Muscle of leg (tissue), 11 donors: ENCODE measurements around the gene CIT. TPM values are rescaled to one million over a fixed set of nuclear protein-coding genes. Genes with fewer than 3 reads are reported as not detected.

Experiments
- DNase-seq: peaks from one replicate; pipeline ENCODE4 v3.0.0; 2013
- H3K27ac ChIP-seq: one replicate; pipeline ENCODE4 v1.5.1; 2013; ENCODE audit warnings: mild to moderate bottlenecking, low read length, control low read depth
- H3K27me3 ChIP-seq: one replicate; pipeline ENCODE4 v1.6.1; 2013; ENCODE audit warnings: low read length; ENCODE audit not compliant: control insufficient read depth, insufficient read depth
- H3K36me3 ChIP-seq: one replicate; pipeline ENCODE4 v1.6.1; 2013; ENCODE audit warnings: low read length; ENCODE audit not compliant: control insufficient read depth, insufficient read depth
- H3K4me1 ChIP-seq: one replicate; pipeline ENCODE4 v1.6.1; 2013; ENCODE audit warnings: low read length; ENCODE audit not compliant: control insufficient read depth, insufficient read depth
- H3K4me3 ChIP-seq: one replicate; pipeline ENCODE4 v1.5.1; 2013; ENCODE audit warnings: low read length, control low read depth
- H3K9me3 ChIP-seq: replicated peaks from 2 replicates; pipeline ENCODE4 v1.6.1; 2013; ENCODE audit warnings: low read depth, low read length; ENCODE audit not compliant: control insufficient read depth
- WGBS: methylation state at CpG from one replicate; pipeline ENCODE4 v1.1.5; 2013; ENCODE audit warnings: missing lambda C conversion rate; ENCODE audit not compliant: insufficient coverage; 5-methylcytosine and 5-hydroxymethylcytosine counted together
- polyA plus RNA-seq, 8 donors: library from polyadenylated mRNA; unstranded; fragments of 120-200 nt; gene quantifications; one replicate each; pipeline versions ENCODE4 v1.2.1 to v1.2.3, GENCODE V29; 2013; ENCODE audit warnings: inconsistent platforms in 1 of 8, low replicate concordance in 1 of 8; ENCODE audit not compliant: insufficient read length in 8 of 8, insufficient read depth in 1 of 8
- total RNA-seq: library from RNA; stranded (reverse); fragments of 120-200 nt; gene quantifications from one replicate; pipeline ENCODE4 v1.2.4, GENCODE V29; 2013

Gene CIT
- total and polyA plus RNA-seq, 9 donors, result 5.8 to 12.3 (median 9.2) TPM

GRCh38 chr12:119835068-119835467, 42.1 kb downstream of the CIT start:
- H3K4me1 ChIP-seq, result peaks cover 5% of the 10 kb centered on the region
- H3K9me3 ChIP-seq, result no peaks in the 10 kb centered on the region
- H3K4me3 ChIP-seq, result no peak overlapping the region
- H3K27me3 ChIP-seq, result no peaks in the 10 kb centered on the region
- WGBS, result no CpG with 5 or more reads among the region's 2 CpGs
- H3K27ac ChIP-seq, result no peak overlapping the region
- H3K36me3 ChIP-seq, result no peaks in the 10 kb centered on the region
- no peak for DNase-seq

- no peak overlapping the region for H3K4me3 ChIP-seq
- WGBS, result no CpG with 5 or more reads among the region's 1 CpG
These were observed 47.7 kb downstream of the CIT start for GRCh38 chr12:119829439-119829838.

GRCh38 chr12:119828300-119828699, 48.8 kb downstream of the CIT start:
- Histone ChIP-seq H3K4me3 (no peak overlapping the region), H3K9me3 (no peaks in the 10 kb centered on the region), H3K36me3 (peaks cover 4% of the 10 kb centered on the region), H3K4me1 (no peaks in the 10 kb centered on the region), H3K27me3 (no peaks in the 10 kb centered on the region), H3K27ac (no peak overlapping the region)
- no peak for DNase-seq
- 100% methylated on average over 2 of the region's 5 CpGs for WGBS

More at GRCh38 chr12:119829439-119829838, 47.7 kb downstream of the CIT start:
- Histone ChIP-seq H3K4me1 (no peaks in the 10 kb centered on the region), H3K27ac (no peak overlapping the region), H3K9me3 (no peaks in the 10 kb centered on the region), H3K36me3 (peaks cover 4% of the 10 kb centered on the region), H3K27me3 (no peaks in the 10 kb centered on the region)
- DNase-seq, result no peak

- no peak overlapping the region for H3K4me3 ChIP-seq
- DNase-seq, result no peak
- WGBS, result no CpG with 5 or more reads among the region's 1 CpG
- H3K36me3 ChIP-seq, result peaks cover 4% of the 10 kb centered on the region
- no peak overlapping the region for H3K27ac ChIP-seq
- no peaks in the 10 kb centered on the region for H3K27me3 ChIP-seq
- H3K9me3 ChIP-seq, result no peaks in the 10 kb centered on the region
- H3K4me1 ChIP-seq, result no peaks in the 10 kb centered on the region
These were observed 49.4 kb downstream of the CIT start for GRCh38 chr12:119827760-119828159.

DNA sequence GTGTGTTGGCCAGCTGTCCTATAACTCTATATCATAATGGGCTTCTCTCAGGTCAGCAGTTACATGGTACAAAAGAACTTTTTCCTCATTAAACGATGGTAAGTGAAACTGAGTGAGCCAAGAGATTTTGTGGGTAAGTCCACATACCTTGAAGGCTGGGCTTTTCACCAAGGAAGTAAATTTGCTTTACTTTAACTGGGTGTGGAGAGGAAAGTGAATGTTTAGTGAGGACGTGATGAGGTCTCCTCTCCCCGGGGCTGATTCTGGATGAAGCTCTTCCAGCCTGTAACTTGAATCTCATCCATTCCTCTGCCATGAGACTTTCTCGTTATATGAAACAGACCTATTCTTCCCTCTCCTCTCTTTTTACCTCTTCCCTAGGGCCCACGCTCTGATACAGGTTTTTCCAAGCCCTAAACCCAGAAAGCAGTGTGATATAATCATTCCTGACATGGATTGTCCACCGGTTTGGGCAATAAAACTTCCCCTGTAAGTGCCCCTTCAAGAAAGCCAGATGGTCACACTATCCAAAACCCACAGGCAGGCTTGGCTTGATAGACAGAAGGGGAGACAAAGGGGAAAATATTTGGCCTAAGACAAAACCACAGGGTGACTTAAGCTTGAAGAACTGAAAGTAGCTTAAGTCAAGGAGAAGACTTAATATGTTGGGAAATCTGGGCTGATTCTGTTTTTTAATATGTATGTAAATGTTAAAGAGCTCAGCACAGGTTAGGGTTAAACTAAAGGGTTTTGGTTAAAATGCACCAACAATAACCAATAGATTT, 50.3 kb downstream of the CIT start:
- Histone ChIP-seq H3K27me3 (no peaks in the 10 kb centered on the region), H3K4me3 (no peak overlapping the region), H3K9me3 (no peaks in the 10 kb centered on the region), H3K4me1 (no peaks in the 10 kb centered on the region), H3K27ac (no peak overlapping the region), H3K36me3 (peaks cover 4% of the 10 kb centered on the region)
- DNase-seq, result no peak
- WGBS, result 48% methylated on average over 3 of the region's 6 CpGs

DNA sequence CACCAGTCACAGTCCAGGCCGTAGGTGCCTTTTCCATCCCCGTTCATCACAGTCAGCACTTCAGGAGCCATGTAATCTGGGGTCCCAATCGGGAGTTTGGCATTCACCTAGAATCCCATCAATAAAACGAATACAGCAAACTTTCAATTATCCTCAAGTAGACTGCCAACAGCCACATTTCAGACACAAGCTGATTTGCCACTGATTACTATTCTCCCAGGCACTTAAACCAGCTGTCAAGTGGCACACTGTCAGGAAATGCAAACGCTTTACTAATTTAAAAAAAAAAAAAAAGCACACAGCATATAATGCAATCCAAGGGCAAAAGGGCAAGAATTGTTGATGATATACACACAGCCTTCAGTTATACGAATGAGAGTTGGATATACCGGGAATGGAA, 51.9 kb downstream of the CIT start:
- WGBS, result 70% methylated on average over 3 of the region's 7 CpGs
- Histone ChIP-seq H3K4me3 (no peak overlapping the region), H3K4me1 (no peaks in the 10 kb centered on the region), H3K27me3 (no peaks in the 10 kb centered on the region), H3K9me3 (no peaks in the 10 kb centered on the region), H3K27ac (no peak overlapping the region), H3K36me3 (peaks cover 4% of the 10 kb centered on the region)
- DNase-seq, result no peak

DNA sequence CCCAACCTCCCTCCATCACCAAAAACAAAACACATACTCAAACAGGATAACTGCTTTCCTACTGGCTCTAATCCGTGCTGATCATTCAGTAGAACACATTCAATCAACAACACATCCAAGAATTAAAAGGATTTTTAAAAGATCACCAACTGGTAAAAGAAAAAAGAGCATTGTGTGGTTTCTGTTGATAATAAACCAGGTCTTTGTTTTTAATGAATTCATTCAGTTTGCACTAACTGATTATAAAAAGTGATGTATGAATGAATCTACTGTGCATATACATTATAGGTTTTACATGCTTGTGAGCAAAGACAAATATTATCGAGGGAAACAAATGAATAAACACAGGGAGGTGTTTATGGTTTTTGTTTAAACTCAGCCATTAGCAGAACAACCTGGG, 55.1 kb downstream of the CIT start:
- H3K4me1 ChIP-seq, result no peaks in the 10 kb centered on the region
- no peaks in the 10 kb centered on the region for H3K9me3 ChIP-seq
- DNase-seq, result no peak
- H3K27me3 ChIP-seq, result no peaks in the 10 kb centered on the region
- no peak overlapping the region for H3K27ac ChIP-seq
- no peak overlapping the region for H3K4me3 ChIP-seq
- H3K36me3 ChIP-seq, result peaks cover 8% of the 10 kb centered on the region
- WGBS, result no CpG with 5 or more reads among the region's 2 CpGs

- Histone ChIP-seq H3K36me3 (peaks cover 4% of the 10 kb centered on the region), H3K27me3 (no peaks in the 10 kb centered on the region), H3K27ac (no peak overlapping the region), H3K9me3 (no peaks in the 10 kb centered on the region), H3K4me1 (no peaks in the 10 kb centered on the region), H3K4me3 (no peak overlapping the region)
- 72% methylated on average over 2 of the region's 5 CpGs for WGBS
- no peak for DNase-seq
These were observed 57.8 kb downstream of the CIT start for GRCh38 chr12:119819322-119819721.

- H3K36me3 ChIP-seq, result peaks cover 4% of the 10 kb centered on the region
- no peaks in the 10 kb centered on the region for H3K9me3 ChIP-seq
- no peak for DNase-seq
- no peaks in the 10 kb centered on the region for H3K4me1 ChIP-seq
- no peaks in the 10 kb centered on the region for H3K27me3 ChIP-seq
- WGBS, result no CpG with 5 or more reads among the region's 2 CpGs
- no peak overlapping the region for H3K4me3 ChIP-seq
- H3K27ac ChIP-seq, result no peak overlapping the region
These were observed 59.4 kb downstream of the CIT start for GRCh38 chr12:119817546-119818343.

- Histone ChIP-seq H3K36me3 (no peaks in the 10 kb centered on the region), H3K4me1 (peaks cover 5% of the 10 kb centered on the region), H3K9me3 (peaks cover 3% of the 10 kb centered on the region), H3K4me3 (no peak overlapping the region), H3K27me3 (no peaks in the 10 kb centered on the region), H3K27ac (no peak overlapping the region)
- 95% methylated on average over 1 of the region's 2 CpGs for WGBS
- no peak for DNase-seq
These were observed 68.1 kb downstream of the CIT start for GRCh38 chr12:119809023-119809422.
